Osteoblast (primary cell): ENCODE results near the gene RCOR1. TPM values are rescaled to one million over a fixed set of nuclear protein-coding genes. Genes with fewer than 3 reads are reported as not detected.

Source experiments
- DNase-seq: peaks from one replicate; pipeline ENCODE4 v3.0.0; 2011; ENCODE audit warnings: low spot score, mixed read lengths; ENCODE audit not compliant: insufficient read length; ENCODE audit errors: missing footprints
- H2AFZ ChIP-seq: 2 replicates; pipeline ENCODE4 v1.6.0; 2011; ENCODE audit warnings: mild to moderate bottlenecking, low read length
- H3K27ac ChIP-seq: 2 replicates; pipeline ENCODE4 v1.5.1; 2011; ENCODE audit warnings: mild to moderate bottlenecking, low read depth, low read length, moderate library complexity
- H3K27me3 ChIP-seq: 2 replicates; pipeline ENCODE4 v1.6.0; 2012; ENCODE audit warnings: mild to moderate bottlenecking, control low read depth, inconsistent platforms, low read length, moderate library complexity; ENCODE audit not compliant: insufficient read depth
- H3K36me3 ChIP-seq: 2 replicates; pipeline ENCODE4 v1.5.1; 2011; ENCODE audit warnings: mild to moderate bottlenecking, low read length, control low read depth, moderate library complexity; ENCODE audit not compliant: insufficient read depth
- H3K4me1 ChIP-seq: 2 replicates; pipeline ENCODE4 v1.5.1; 2011; ENCODE audit warnings: mild to moderate bottlenecking, low read length, control low read depth, moderate library complexity; ENCODE audit not compliant: insufficient read depth
- H3K4me2 ChIP-seq: 2 replicates; pipeline ENCODE4 v1.6.0; 2011; ENCODE audit warnings: mild to moderate bottlenecking, low read length; ENCODE audit not compliant: insufficient read depth
- H3K4me3 ChIP-seq: fragments of 200-600 bp; sonication (generic); 3 replicates; pipeline ENCODE4 v1.5.1; 2012; ENCODE audit warnings: mild to moderate bottlenecking, low read length, inconsistent platforms; ENCODE audit not compliant: insufficient read depth
- H3K79me2 ChIP-seq: 2 replicates; pipeline ENCODE4 v1.6.0; 2012; ENCODE audit warnings: mild to moderate bottlenecking, low read length, control low read depth, inconsistent platforms; ENCODE audit not compliant: insufficient read depth
- H3K9me3 ChIP-seq: 2 replicates; pipeline ENCODE4 v1.5.1; 2011; ENCODE audit warnings: low read depth, low read length, control low read depth
- H4K20me1 ChIP-seq: 2 replicates; pipeline ENCODE4 v1.6.0; 2012; ENCODE audit warnings: mild to moderate bottlenecking, low read length, control low read depth; ENCODE audit not compliant: insufficient read depth
- total RNA-seq: library from RNA; depleted of rRNA; stranded (reverse); fragments of >200 nt; gene quantifications from 2 replicates; pipeline ENCODE4 v1.2.3, GENCODE V29; 2012
- TF ChIP-seq, protein P1 (sequence below): IDR thresholded peaks from 2 replicates; pipeline ENCODE4 v1.5.1; 2011; ENCODE audit warnings: mild to moderate bottlenecking, low read depth, low read length, moderate library complexity; ENCODE audit errors: extremely low read depth

The RCOR1 gene
- total RNA-seq, 1 donor, result 11.6 TPM

DNA sequence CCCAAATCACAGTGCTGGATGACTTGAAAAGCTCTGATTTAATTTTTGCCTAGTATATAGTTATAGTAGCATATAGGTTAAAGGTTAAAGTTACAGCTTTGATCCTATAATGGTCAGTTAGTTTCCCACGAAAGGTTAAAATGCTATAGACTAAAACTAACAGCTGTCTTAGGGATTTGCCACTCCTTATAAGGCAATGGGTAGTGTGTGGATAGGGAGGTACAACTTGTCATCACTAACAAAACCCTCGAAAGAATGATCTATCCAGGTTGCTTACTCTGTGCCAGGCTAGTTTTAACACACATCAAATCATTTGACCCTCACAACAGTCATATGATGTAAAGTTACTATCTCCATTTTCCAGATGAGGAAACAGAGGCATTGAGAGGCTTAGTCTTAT lies 11.7 kb downstream of the RCOR1 start:
- no peaks in the 10 kb centered on the region for H3K36me3 ChIP-seq
- H3K27ac ChIP-seq, result no peak overlapping the region
- TF ChIP-seq, protein P1, sequence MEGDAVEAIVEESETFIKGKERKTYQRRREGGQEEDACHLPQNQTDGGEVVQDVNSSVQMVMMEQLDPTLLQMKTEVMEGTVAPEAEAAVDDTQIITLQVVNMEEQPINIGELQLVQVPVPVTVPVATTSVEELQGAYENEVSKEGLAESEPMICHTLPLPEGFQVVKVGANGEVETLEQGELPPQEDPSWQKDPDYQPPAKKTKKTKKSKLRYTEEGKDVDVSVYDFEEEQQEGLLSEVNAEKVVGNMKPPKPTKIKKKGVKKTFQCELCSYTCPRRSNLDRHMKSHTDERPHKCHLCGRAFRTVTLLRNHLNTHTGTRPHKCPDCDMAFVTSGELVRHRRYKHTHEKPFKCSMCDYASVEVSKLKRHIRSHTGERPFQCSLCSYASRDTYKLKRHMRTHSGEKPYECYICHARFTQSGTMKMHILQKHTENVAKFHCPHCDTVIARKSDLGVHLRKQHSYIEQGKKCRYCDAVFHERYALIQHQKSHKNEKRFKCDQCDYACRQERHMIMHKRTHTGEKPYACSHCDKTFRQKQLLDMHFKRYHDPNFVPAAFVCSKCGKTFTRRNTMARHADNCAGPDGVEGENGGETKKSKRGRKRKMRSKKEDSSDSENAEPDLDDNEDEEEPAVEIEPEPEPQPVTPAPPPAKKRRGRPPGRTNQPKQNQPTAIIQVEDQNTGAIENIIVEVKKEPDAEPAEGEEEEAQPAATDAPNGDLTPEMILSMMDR, result no peak
- no peaks in the 10 kb centered on the region for H3K9me3 ChIP-seq
- no peaks in the 10 kb centered on the region for H3K27me3 ChIP-seq
- H3K4me1 ChIP-seq, result peaks cover 3% of the 10 kb centered on the region
- no peak overlapping the region for H3K4me2 ChIP-seq
- peaks cover 65% of the 10 kb centered on the region for H4K20me1 ChIP-seq
- DNase-seq, result no peak
- H3K79me2 ChIP-seq, result peaks cover 91% of the 10 kb centered on the region
- H3K4me3 ChIP-seq, result no peak overlapping the region
- no peak overlapping the region for H2AFZ ChIP-seq

DNA sequence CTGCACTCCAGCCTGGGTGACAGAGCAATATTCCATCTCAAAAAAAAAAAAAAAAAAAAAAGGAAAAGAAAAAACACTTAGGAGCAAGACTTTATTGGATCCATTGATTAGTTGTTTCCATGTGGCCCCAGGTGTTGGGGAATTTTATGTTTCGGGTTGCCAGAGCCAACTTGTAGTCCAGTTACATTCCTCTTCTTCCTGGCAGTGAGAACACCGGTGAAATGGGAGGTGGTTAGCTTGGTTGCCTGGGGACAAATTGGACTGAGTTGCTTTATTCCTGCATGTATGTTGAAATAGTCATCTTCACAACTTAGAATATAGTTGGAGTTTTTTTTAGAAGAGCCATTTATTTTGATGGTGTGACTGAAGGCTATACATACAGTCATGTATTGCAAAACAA lies 12.6 kb downstream of the RCOR1 start:
- Histone ChIP-seq H3K36me3 (no peaks in the 10 kb centered on the region), H3K79me2 (peaks cover 92% of the 10 kb centered on the region), H3K27me3 (no peaks in the 10 kb centered on the region), H3K27ac (no peak overlapping the region), H3K9me3 (no peaks in the 10 kb centered on the region), H4K20me1 (peaks cover 63% of the 10 kb centered on the region), H2AFZ (no peak overlapping the region), H3K4me1 (no peaks in the 10 kb centered on the region), H3K4me2 (no peak overlapping the region), H3K4me3 (no peak overlapping the region)
- DNase-seq, result no peak
- TF ChIP-seq, protein P1, result no peak

DNA sequence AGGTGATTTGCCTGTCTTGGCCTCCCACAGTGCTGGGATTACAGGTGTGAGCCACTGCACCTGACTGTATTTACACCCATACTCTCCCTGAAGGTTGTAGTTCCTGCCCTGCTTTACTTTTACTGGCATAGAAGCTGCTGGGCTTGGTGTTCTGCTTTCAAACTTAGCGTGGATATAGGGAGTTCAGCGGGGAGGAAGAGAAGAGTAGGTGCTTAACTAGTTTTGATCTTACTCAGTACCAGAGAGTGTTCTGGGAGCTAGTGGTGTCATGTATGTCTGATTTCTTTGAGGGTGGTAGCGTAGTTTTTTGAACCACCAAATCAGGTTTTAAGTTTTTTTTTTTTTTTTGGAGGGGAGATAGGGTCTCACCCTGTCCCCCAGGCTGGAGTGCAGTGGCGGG lies 13.8 kb downstream of the RCOR1 start:
- Histone ChIP-seq H3K27ac (no peak overlapping the region), H3K4me2 (no peak overlapping the region), H3K4me1 (no peaks in the 10 kb centered on the region), H3K4me3 (no peak overlapping the region), H3K79me2 (peaks cover 97% of the 10 kb centered on the region), H4K20me1 (peaks cover 65% of the 10 kb centered on the region), H3K27me3 (no peaks in the 10 kb centered on the region), H2AFZ (no peak overlapping the region), H3K9me3 (no peaks in the 10 kb centered on the region), H3K36me3 (no peaks in the 10 kb centered on the region)
- TF ChIP-seq, protein P1, result no peak
- no peak for DNase-seq

DNA sequence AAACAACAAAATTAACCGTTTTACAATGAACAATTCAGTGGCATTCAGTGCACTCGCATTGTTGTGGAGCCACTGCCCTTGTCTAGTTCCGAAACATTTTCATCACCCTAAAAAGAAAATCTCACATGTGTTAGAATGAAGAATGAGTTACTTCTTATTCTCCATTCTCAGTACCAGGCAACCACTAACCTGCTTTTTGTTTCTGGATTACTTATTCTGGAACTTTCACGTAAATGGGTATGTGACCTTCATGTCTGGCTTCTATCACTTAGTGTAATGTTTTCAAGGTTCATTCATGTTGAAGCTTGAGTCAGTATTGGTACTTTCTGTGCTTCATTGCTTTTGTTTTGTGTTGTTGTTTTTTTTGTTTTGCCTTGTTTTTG lies 15.6 kb downstream of the RCOR1 start:
- no peaks in the 10 kb centered on the region for H3K27me3 ChIP-seq
- H3K36me3 ChIP-seq, result no peaks in the 10 kb centered on the region
- H3K4me2 ChIP-seq, result no peak overlapping the region
- TF ChIP-seq, protein P1, result no peak
- H3K79me2 ChIP-seq, result peaks cover 96% of the 10 kb centered on the region
- H2AFZ ChIP-seq, result no peak overlapping the region
- no peak overlapping the region for H3K27ac ChIP-seq
- H3K4me1 ChIP-seq, result no peaks in the 10 kb centered on the region
- peaks cover 64% of the 10 kb centered on the region for H4K20me1 ChIP-seq
- H3K9me3 ChIP-seq, result no peaks in the 10 kb centered on the region
- H3K4me3 ChIP-seq, result no peak overlapping the region
- DNase-seq, result no peak
